Measurements from ENCODE around the gene ALG8.
"Not testable (repeated sequence)": the region's sequence is repeated elsewhere in the genome, so short reads cannot be mapped to it uniquely, and the experiment has no call there.

The ALG8 gene

DNA sequence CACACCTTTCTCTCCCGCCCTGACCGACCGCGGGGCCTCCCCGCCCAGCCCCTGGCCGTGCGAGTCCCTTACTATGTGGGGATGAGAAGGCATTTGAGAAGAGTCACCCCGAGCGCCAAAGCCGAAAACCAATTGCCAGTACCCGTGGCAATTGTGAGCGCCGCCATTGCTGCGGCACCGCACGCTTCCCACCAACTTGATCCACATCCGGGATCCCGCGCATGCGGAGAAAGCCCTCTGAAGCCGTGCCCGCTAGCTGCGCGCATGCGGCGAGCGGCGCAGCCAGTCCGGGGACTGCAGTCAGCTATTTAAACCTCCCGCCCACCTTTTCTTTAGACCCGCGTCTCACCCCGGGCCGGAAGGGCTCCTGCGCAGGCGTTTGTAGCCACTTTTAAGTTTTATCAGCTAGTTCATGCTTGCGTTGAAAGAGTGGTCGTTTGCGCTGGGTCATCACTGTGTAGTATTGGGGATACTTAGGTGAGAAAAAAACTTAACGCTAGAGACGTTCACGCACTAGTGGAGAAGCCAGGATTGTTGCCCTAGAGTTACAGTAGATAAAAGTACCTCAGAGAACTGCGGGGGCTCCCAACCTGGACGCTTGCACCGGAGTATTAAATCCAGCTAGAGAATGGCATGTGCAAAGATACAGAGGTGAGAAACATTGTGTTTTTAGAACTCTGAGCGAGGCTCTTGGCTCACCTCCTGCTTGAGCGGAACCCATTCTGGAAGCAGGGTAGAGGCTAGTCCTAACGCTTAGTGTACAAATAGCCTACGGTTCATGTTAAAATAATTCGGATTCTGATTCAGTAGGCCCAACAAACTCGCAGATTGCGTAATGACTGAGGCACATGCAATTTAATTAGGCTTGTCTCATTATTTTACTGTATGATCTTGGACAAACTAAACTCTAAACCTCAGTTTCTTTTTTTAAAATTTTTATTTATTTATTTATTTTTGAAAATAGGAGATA, at the start of gene ALG8:
ALG8 (minus strand) TSS at position 205 of the 970 bp plus-strand sequence; CDS start at position 167, 38 bp downstream.
- peak; percentile 98 for DNase-seq

DNA sequence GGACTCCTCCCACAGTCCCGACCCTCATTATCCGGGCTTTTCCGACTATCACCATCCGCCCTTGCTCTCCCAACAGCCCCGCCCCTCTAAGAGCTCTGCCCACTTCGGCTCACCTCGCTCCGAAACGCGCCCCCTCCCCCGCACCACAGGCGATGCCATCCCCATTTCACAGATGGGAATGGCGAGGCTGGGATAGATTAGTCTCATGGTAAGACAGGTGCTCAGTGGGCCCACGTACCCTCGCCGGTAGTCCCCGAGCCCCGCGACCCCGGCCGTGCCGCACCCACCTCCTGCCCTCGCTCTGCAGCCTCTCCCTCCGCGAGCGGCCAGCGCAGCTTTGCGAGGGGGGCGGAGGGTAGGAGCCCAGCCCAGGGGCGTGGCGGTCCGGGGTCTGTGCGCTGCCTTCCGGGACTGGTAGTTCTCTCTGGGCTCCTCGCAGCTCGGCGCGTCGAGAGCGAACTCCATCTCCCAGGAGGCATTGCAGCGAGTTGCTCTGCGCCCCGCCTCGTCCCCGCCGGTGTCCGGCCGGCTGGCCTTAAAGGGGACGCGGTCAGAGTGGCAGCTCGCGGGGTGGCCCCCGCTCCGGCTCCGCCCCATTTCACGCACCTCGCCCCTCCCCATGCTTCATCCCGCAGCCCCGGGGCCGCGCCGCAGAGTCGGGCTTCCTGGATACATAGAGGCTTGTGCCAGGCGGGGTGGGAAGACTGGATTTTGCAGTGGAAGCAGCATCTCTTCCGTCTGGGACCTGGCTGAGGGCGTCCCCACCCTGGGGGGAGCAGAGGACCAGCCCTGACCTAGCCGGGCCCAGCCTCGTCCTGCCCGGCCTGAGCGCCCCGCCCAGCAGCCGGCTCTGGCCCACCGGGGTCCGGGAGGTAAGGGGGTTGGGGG, 49.1 kb upstream of the ALG8 start, which contains the start of the genes KCTD21 and USP35:
KCTD21 (minus strand) TSS at position 341 of the 888 bp plus-strand sequence. CDS start 14,072 bp downstream, outside the sequence.
USP35 (plus strand) TSS at position 634 of the 888 bp plus-strand sequence. CDS start 7,327 bp downstream, outside the sequence.
- peak; percentile 99 for DNase-seq

GRCh38 chr11:78187366-78188285, 48.2 kb upstream of the ALG8 start:
- no peak for DNase-seq

DNA sequence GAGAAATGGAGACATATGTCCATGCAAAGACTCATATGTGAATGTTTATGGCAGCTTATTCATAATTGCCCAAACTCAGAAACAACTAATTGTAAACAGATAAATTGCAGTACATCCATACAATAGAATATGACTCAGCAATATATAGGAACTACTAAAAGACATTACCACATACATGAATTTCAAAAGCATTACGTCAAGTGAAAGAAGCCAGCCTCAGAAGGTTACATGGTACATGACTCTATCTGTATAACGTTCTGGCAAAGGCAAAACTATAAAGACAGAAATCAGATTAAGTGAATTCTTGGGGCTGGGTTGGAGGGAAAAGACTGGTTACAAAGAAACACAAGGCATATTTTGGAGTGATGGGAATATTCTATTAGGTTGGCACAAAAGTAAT, 41.8 kb upstream of the ALG8 start:
- DNase-seq = no peak

GRCh38 chr11:78180751-78181150, 41.3 kb upstream of the ALG8 start:
- no peak for DNase-seq

GRCh38 chr11:78179459-78180071, 40.1 kb upstream of the ALG8 start:
- DNase-seq = peak; percentile 87

DNA sequence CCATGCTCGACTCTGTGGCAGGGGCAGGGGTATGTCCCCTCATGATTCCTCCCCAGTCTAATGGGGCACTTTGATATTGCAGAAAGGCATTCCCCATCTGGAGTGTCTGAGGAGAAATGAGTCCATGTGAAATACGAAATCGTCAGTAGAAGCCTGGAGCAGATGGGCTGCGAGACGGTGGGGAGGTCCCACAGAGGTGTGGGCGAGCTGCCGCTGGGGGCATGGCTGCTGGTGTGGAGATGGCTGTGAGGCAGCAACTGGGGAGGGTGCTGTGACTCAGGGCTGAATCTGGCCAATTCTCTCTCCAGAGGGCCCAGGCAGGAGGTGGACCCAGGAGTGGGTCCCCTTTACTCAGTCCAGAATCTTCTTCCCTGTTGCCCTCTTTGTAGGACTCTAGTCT, 37.8 kb upstream of the ALG8 start:
- no peak for DNase-seq

GRCh38 chr11:78176605-78177141, 37.2 kb upstream of the ALG8 start:
- DNase-seq = no peak

GRCh38 chr11:78175862-78176261, 36.4 kb upstream of the ALG8 start:
- not testable (repeated sequence) for DNase-seq

DNA sequence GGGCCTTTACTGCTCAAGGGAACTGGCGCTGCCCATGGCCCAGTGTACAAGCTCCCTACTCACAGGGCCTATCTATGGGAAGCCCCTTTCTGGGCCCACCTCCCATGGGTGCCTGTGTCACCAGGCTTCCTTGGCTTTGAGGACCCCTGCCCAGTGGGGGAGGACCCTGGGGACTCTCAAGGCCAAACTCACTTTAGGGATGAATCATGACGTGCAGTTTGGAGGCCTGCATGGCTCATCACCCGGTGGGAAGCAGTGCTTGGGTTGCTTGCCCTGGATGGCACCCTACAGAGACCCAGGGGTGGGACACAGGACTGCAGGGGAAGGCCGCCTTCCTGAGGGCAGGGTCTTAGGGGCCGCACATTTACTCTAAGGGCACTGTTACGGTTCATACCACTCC, 32.5 kb upstream of the ALG8 start:
- no peak for DNase-seq

DNA sequence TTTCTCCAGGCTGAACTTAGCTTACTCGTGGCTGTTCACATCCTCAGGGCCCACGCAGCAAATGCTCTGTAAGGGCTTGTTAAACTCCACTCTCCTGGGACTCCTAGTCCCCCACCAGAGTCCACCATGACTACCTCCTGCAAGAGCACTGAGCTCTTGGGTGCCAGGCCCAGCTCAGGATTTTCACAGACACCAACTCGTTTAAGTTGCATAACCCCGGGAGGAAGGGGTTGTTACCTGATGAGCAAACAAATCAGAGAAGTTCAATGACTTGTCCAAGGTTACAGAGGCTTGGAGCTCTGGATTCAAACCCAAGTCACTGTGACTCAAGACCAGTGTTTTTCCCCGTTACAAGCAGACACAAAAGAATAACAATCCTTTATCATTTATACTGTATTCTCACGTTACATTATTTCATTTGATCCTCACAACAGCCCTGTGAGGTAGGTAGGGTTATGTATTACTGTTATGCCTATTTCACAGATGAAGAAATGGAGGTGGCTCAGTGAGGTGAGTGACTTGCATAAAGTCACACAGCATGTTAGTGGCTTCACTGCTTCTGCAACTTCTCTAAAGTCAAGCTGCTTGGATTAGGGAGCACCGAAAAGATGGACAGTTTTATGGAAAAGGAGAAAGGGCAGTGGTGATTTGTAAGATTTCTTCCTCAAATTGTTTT, 31.6 kb upstream of the ALG8 start:
- no peak for DNase-seq

DNA sequence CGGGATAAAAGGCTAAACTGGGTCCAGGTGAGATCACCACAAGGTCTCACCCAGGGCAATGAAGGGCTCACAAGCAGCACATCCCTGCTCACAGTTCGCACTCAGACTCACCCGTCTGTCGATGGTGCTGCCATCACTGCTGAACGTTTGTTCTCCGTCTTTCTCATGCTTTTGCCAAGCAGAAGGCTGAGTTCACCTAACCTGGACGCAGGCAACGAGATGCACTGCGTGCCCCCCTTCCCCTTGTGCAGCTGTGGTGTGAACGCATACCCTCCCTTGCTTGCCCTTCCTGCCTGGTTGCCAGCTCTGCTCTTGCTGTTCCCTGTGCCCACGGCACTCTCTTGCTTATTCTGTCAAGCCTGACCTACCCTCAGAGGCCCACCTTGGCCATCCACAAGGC, 31.0 kb upstream of the ALG8 start:
- no peak for DNase-seq

- DNase-seq = peak; percentile 88
These were observed 29.4 kb upstream of the ALG8 start for GRCh38 chr11:78168539-78169477.

- no peak for DNase-seq
These were observed 27.5 kb upstream of the ALG8 start for GRCh38 chr11:78166855-78167469.

- DNase-seq = no peak
These were observed 25.0 kb upstream of the ALG8 start for GRCh38 chr11:78164471-78164870.

- DNase-seq = no peak
These were observed 24.4 kb upstream of the ALG8 start for GRCh38 chr11:78163828-78164227.

GRCh38 chr11:78161962-78162371, 22.5 kb upstream of the ALG8 start:
- DNase-seq = no peak

DNA sequence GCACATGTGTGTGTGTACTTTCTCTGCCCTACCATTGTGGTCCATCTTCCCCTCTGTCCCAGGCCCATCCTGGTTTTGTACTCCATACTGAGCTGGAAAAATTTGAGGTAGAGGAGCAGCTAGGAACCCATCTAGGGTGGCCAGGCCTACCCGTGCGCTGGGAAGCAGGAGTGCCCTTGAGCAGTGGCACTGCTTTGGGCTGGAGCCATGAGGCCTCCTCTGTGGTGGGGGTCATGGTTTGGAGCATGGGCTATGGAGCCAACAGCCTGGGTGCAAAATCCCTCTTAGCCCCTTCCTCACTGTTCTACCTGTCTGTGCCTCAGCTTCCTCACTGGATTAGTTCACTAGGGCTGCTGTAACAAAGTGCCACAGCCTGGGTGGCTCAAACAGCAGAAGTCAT, 21.9 kb upstream of the ALG8 start:
- DNase-seq = no peak

DNA sequence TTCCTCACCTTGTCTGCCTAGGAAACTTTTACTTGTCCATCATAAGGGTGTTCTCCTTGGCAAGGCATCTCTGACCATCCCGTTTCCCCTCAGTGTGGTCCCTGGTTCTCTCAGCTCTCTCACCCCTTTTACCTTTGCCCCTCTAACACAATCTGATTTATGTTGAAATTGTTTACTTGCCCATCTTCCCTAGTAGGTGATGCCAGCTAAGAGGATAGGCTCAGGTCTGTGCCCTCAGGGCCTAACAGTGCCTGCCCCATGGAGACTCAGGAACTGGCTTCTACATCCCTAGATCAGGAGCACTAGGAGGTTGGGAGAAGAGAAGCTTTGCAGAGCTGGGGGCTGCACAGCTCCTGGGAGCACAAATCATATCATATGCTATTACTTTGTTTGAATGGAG, 21.1 kb upstream of the ALG8 start:
- no peak for DNase-seq
